H1 (cell line): Measurements from ENCODE around the gene SELENOS. TPM values are rescaled to one million over a fixed set of nuclear protein-coding genes. Genes with fewer than 3 reads are reported as not detected.

Experiments
- CTCF ChIA-PET: fragments of 300-600 bp; sonication (Branson Sonifier 250); formaldehyde crosslinking; loops from one replicate; lab custom pipeline; 2021; ENCODE audit not compliant: partially characterized antibody; lab: Charles Lee
- POLR2A ChIA-PET: fragments of 300-600 bp; sonication (Branson Sonifier 250); formaldehyde crosslinking; loops from one replicate; lab custom pipeline; 2021; ENCODE audit warnings: inconsistent platforms; ENCODE audit not compliant: partially characterized antibody; lab: Charles Lee
- DNase-seq, 2 experiments: peaks; one replicate each; pipeline versions ENCODE4 v3.0.0 to v3.0.0-alpha.2; 2010 to 2022; ENCODE audit warnings: low spot score in 2 of 2, low read depth in 1 of 2, mixed read lengths in 1 of 2
- FAIRE-seq: peaks from 2 replicates; lab custom pipeline; 2011; peaks lifted over from hg19 to GRCh38; lab: Jason Lieb, UNC
- H2AFZ ChIP-seq: 2 replicates; pipeline ENCODE4 v1.8.1; 2012; ENCODE audit warnings: low read length, inconsistent platforms
- H2AK5ac ChIP-seq: 2 replicates; pipeline ENCODE4 v1.6.1; 2013; ENCODE audit warnings: low read depth, low read length
- H2BK120ac ChIP-seq: replicated peaks from 2 replicates; pipeline ENCODE3; 2013; ENCODE audit warnings: low read depth, low read length, inconsistent platforms
- H2BK12ac ChIP-seq: 2 replicates; pipeline ENCODE4 v1.6.1; 2013; ENCODE audit warnings: low read depth, low read length
- H2BK15ac ChIP-seq: 2 replicates; pipeline ENCODE4 v1.6.1; 2013; ENCODE audit warnings: low read length
- H2BK20ac ChIP-seq: 2 replicates; pipeline ENCODE4 v1.6.1; 2013; ENCODE audit warnings: low read length
- H2BK5ac ChIP-seq: 2 replicates; pipeline ENCODE4 v1.6.1; 2013; ENCODE audit warnings: low read depth, low read length
- H3K14ac ChIP-seq: 2 replicates; pipeline ENCODE4 v1.6.1; 2013; ENCODE audit warnings: inconsistent platforms; ENCODE audit not compliant: insufficient read length
- H3K18ac ChIP-seq: 2 replicates; pipeline ENCODE4 v1.6.1; 2013; ENCODE audit warnings: low read length; ENCODE audit errors: extremely low read depth
- H3K23ac ChIP-seq: 2 replicates; pipeline ENCODE4 v1.6.1; 2013; ENCODE audit warnings: inconsistent platforms; ENCODE audit not compliant: insufficient read length
- H3K23me2 ChIP-seq: 2 replicates; pipeline ENCODE4 v1.6.1; 2013; ENCODE audit warnings: low read depth, low read length
- H3K27ac ChIP-seq: 2 replicates; pipeline ENCODE4 v1.6.1; 2011; ENCODE audit warnings: low read depth, low read length, inconsistent platforms
- H3K27me3 ChIP-seq, 4 experiments: replicated peaks in 1 of 4; 1 replicate in 1 of 4; 2 replicates in 3 of 4; pipeline versions ENCODE4 v1.6.1 to v1.8.1; 2011 to 2013; ENCODE audit warnings: low read length in 3 of 4, mild to moderate bottlenecking in 3 of 4, inconsistent platforms in 2 of 4, mixed read lengths in 2 of 4, moderate library complexity in 1 of 4; ENCODE audit not compliant: control insufficient read depth in 3 of 4, insufficient read depth in 3 of 4; ENCODE audit errors: extremely low read depth in 1 of 4
- H3K36me3 ChIP-seq, 4 experiments: 2 replicates each; pipeline versions ENCODE4 v1.6.1 to v1.8.1; 2011 to 2013; ENCODE audit warnings: mild to moderate bottlenecking in 4 of 4, low read length in 3 of 4, moderate library complexity in 2 of 4, control low read depth in 1 of 4, inconsistent platforms in 1 of 4; ENCODE audit not compliant: insufficient read depth in 4 of 4, control insufficient read depth in 2 of 4
- H3K4ac ChIP-seq: replicated peaks from 2 replicates; pipeline ENCODE3; 2013; ENCODE audit warnings: low read length, low read depth, mixed read lengths, inconsistent platforms; ENCODE audit not compliant: insufficient read length
- H3K4me1 ChIP-seq, 4 experiments: replicated peaks in 1 of 4; 1 replicate in 1 of 4; 2 replicates in 3 of 4; pipeline versions ENCODE4 v1.6.1 to v1.8.1; 2011 to 2013; ENCODE audit warnings: low read length in 3 of 4, inconsistent platforms in 2 of 4, mixed read lengths in 1 of 4; ENCODE audit not compliant: insufficient read depth in 4 of 4, control insufficient read depth in 3 of 4
- H3K4me2 ChIP-seq, 2 experiments: 2 replicates each; pipeline versions ENCODE4 v1.6.1 to v1.8.1; 2011 to 2013; ENCODE audit warnings: low read depth in 2 of 2, low read length in 2 of 2, control low read depth in 1 of 2, inconsistent platforms in 1 of 2, mild to moderate bottlenecking in 1 of 2; ENCODE audit not compliant: insufficient read depth in 1 of 2
- H3K4me3 ChIP-seq, 4 experiments: fragments of 200-600, 300-600 bp in 1 of 4; sonication (generic), shearing (Covaris generic), sonication (Bioruptor Twin) in 1 of 4; 2 replicates each; pipeline versions ENCODE4 v1.5.1 to v1.8.1; 2011 to 2016; ENCODE audit warnings: low read length in 4 of 4, low read depth in 3 of 4, control low read depth in 2 of 4, inconsistent platforms in 2 of 4, mild to moderate bottlenecking in 2 of 4, mixed read lengths in 1 of 4, moderate library complexity in 1 of 4; ENCODE audit not compliant: insufficient read depth in 2 of 4; ENCODE audit errors: extremely low read depth in 1 of 4
- H3K56ac ChIP-seq: replicated peaks from 2 replicates; pipeline ENCODE3; 2013; ENCODE audit warnings: low read depth, mild to moderate bottlenecking, mixed read lengths, low read length, inconsistent platforms; ENCODE audit not compliant: insufficient read length
- H3K79me1 ChIP-seq: 2 replicates; pipeline ENCODE4 v1.6.1; 2013; ENCODE audit warnings: low read depth, low read length, control low read depth
- H3K79me2 ChIP-seq, 2 experiments: 2 replicates each; pipeline versions ENCODE4 v1.6.1 to v1.8.1; 2012 to 2013; ENCODE audit warnings: low read length in 2 of 2, mild to moderate bottlenecking in 2 of 2, inconsistent platforms in 1 of 2; ENCODE audit not compliant: insufficient read depth in 2 of 2, control insufficient read depth in 1 of 2
- H3K9ac ChIP-seq, 4 experiments: replicated peaks in 1 of 4; 1 replicate in 1 of 4; 2 replicates in 3 of 4; pipeline versions ENCODE4 v1.6.1 to v1.8.1; 2011 to 2013; ENCODE audit warnings: low read depth in 3 of 4, low read length in 3 of 4, control low read depth in 2 of 4, mild to moderate bottlenecking in 2 of 4, moderate library complexity in 2 of 4, inconsistent platforms in 1 of 4; ENCODE audit errors: extremely low read depth in 1 of 4
- H3K9me3 ChIP-seq, 2 experiments: 2 replicates each; pipeline versions ENCODE4 v1.6.1 to v1.8.1; 2012 to 2013; ENCODE audit warnings: mild to moderate bottlenecking in 2 of 2, moderate library complexity in 2 of 2, control low read depth in 1 of 2, inconsistent platforms in 1 of 2, low read depth in 1 of 2, low read length in 1 of 2, mixed read lengths in 1 of 2; ENCODE audit not compliant: insufficient read depth in 2 of 2
- H4K20me1 ChIP-seq, 2 experiments: replicated peaks in 1 of 2; 2 replicates each; pipeline versions ENCODE3 to v1.8.1; 2011 to 2013; ENCODE audit warnings: inconsistent platforms in 2 of 2, low read length in 2 of 2, mild to moderate bottlenecking in 1 of 2; ENCODE audit not compliant: insufficient read depth in 2 of 2, control insufficient read depth in 1 of 2
- H4K5ac ChIP-seq: 2 replicates; pipeline ENCODE4 v1.6.1; 2013; ENCODE audit warnings: low read length, low read depth, mixed read lengths, inconsistent platforms; ENCODE audit not compliant: insufficient read length
- H4K8ac ChIP-seq: 2 replicates; pipeline ENCODE4 v1.8.0; 2013; ENCODE audit warnings: mild to moderate bottlenecking, moderate library complexity, low read length, inconsistent platforms; ENCODE audit not compliant: insufficient read depth; ENCODE audit errors: extremely low read depth
- H4K91ac ChIP-seq: replicated peaks from 2 replicates; pipeline ENCODE3; 2013; ENCODE audit warnings: low read length, mixed read lengths, inconsistent platforms; ENCODE audit not compliant: insufficient read length
- CHD2 ChIP-seq: IDR thresholded peaks from 2 replicates; pipeline ENCODE4 v1.6.1; 2012; ENCODE audit warnings: low read length, improper control_type of control experiment
- EP300 ChIP-seq, 2 experiments: IDR thresholded peaks; 1 replicate in 1 of 2; 2 replicates in 1 of 2; pipeline ENCODE4 v1.6.1; 2011 to 2012; ENCODE audit warnings: low read depth in 2 of 2, low read length in 2 of 2, mild to moderate bottlenecking in 2 of 2, borderline replicate concordance in 1 of 2, inconsistent platforms in 1 of 2, moderate library complexity in 1 of 2
- POLR2AphosphoS5 ChIP-seq: IDR thresholded peaks from 2 replicates; pipeline ENCODE4 v1.6.1; 2011; ENCODE audit warnings: low read depth, low read length
- POU5F1 ChIP-seq: IDR thresholded peaks from 2 replicates; pipeline ENCODE4 v1.6.1; 2011; ENCODE audit warnings: low read depth, mild to moderate bottlenecking, low read length, moderate library complexity
- TCF12 ChIP-seq: IDR thresholded peaks from 2 replicates; pipeline ENCODE4 v1.6.1; 2011; ENCODE audit warnings: low read depth, mild to moderate bottlenecking, low read length
- TEAD4 ChIP-seq: IDR thresholded peaks from 2 replicates; pipeline ENCODE4 v1.6.1; 2012; ENCODE audit warnings: low read depth, low read length, inconsistent platforms, mixed read lengths
- WGBS, 2 experiments: shearing (Covaris generic) in 1 of 2; methylation state at CpG; one replicate each; pipeline versions ENCODE4 v1.1.6 to v1.1.7; 2013 to 2015; ENCODE audit warnings: low lambda C conversion rate in 2 of 2, mixed read lengths in 2 of 2, inconsistent platforms in 1 of 2, low coverage in 1 of 2, missing lambda C conversion rate in 1 of 2; ENCODE audit not compliant: insufficient replicate concordance in 2 of 2, insufficient coverage in 1 of 2, insufficient read length in 1 of 2; ENCODE audit errors: extremely low coverage in 1 of 2, missing lambda C conversion rate in 1 of 2; 5-methylcytosine and 5-hydroxymethylcytosine counted together
- polyA plus RNA-seq, 7 experiments: library from polyadenylated mRNA; depleted of rRNA in 3 of 7; stranded (reverse) in 5 of 7; unstranded in 2 of 7; fragments of >200 nt in 5 of 7; fragments of 200-250 nt in 2 of 7; gene quantifications; 1 replicate in 5 of 7; 2 replicates in 1 of 7; 4 replicates in 1 of 7; pipeline versions ENCODE4 v1.2.1 to v1.2.3, GENCODE V29; 2011 to 2013; ENCODE audit warnings: missing spikeins in 2 of 7, mixed read lengths in 2 of 7
- total RNA-seq: library from RNA; stranded (reverse); fragmentation: NEBNext Ultra II Directional; extraction: Animal tissue kit (Norgen Biotek cat#: 25700); gene quantifications from 2 replicates; pipeline ENCODE4 v1.2.1, GENCODE V29; 2021
- TF ChIP-seq, protein P1 (sequence below): IDR thresholded peaks from 2 replicates; pipeline ENCODE4 v1.6.1; 2012; ENCODE audit warnings: inconsistent platforms
- TF ChIP-seq, protein P2 (sequence below): IDR thresholded peaks from 2 replicates; pipeline ENCODE4 v1.6.1; 2011; ENCODE audit warnings: low read length, improper control_type of control experiment
- TF ChIP-seq, protein P3 (sequence below): IDR thresholded peaks from 2 replicates; pipeline ENCODE4 v1.6.1; 2011; ENCODE audit warnings: low read depth, mild to moderate bottlenecking, low read length; ENCODE audit not compliant: insufficient read depth

The SELENOS gene
- total and polyA plus RNA-seq, 2 of the 8 experiments (the other 6 are each of a cell fraction or from before 2014, with no cell fraction given) = 45.1 to 46.0 TPM

DNA sequence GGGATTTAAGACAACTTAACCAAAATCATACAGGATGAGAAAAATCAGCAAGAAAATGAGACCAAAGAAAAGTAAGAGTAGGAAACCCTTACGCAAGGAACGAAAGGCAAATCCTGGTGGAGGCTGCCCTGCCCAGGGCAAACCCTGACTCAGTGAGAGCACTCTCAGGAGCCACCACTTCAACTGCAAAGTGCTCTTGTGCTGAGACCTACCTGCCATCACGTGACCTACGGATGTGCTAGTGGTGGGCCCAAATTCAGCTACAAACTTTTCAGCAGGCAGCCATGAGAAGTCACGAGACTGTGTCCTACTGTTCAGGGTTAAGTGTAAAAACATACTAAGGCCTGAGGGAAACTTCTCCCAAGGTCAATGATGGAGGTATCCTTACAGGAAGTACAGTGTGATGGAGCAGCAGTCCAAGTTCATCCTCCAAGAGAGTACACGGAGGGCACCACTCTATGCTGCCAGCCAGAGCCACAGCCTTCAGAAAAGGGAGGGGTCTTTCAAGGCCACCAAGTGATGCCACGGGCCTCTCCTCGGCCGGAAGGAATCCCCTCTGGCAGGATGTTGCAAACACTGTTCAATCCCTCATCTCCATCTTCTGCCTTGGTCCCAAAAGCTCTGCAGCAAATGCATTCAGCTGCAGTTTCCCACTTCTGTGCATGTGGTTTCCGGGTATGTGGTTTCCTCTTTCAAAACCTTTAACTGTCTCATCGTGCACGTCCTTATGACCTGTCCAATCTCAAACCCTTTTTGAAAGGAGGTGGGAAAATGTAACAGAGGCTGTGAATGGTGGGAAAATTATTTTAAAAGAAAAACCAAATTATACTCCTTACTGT, 34.9 kb downstream of the SELENOS start:
- no peak overlapping the region for H2BK12ac ChIP-seq
- no peak overlapping the region for H2AK5ac ChIP-seq
- H3K79me1 ChIP-seq = peaks cover 17% of the 10 kb centered on the region
- H4K91ac ChIP-seq = no peak overlapping the region
- DNase-seq = no peak
- H3K9me3 ChIP-seq = no peaks in the 10 kb centered on the region
- no peak for FAIRE-seq
- ChIA-PET CTCF (interaction anchor here (0.6 to 4.6 kb wide), 11 partner anchors 15 to 233 kb away, joined by 3 to 27 read pairs (median 4); no protein-coding TSS in a partner anchor), POLR2A (interaction anchor here (0.7 to 2.9 kb wide), 3 partner anchors 9 to 21 kb away, joined by 3 to 18 read pairs (median 4); partner anchors contain the start of gene CHSY1)
- peaks cover 35 to 38% of the 10 kb centered on the region in 2 experiments for H4K20me1 ChIP-seq
- H4K5ac ChIP-seq = no peak overlapping the region
- no peak overlapping the region for H3K18ac ChIP-seq
- H3K4me3 ChIP-seq = no peak overlapping the region; a peak in 1 of 8 replicates
- H3K27ac ChIP-seq = no peak overlapping the region
- 89% methylated on average over 12 of the region's 12 CpGs; no CpG with 5 or more reads in 1 of the 2 experiments for WGBS, 2 experiments
- no peak overlapping the region for H3K56ac ChIP-seq
- no peak overlapping the region for H2BK120ac ChIP-seq
- no peak overlapping the region for H3K14ac ChIP-seq
- H2BK15ac ChIP-seq = no peak overlapping the region
- no peak overlapping the region for H3K23ac ChIP-seq
- no peak overlapping the region; a peak in 2 of 7 replicates for H3K9ac ChIP-seq
- H3K36me3 ChIP-seq = 0 out of 8 replicates have a peak, but pooled peaks cover 0 to 2% (median 0%) of the 10 kb centered on the region in 4 experiments
- H2BK20ac ChIP-seq = no peak overlapping the region
- H3K4me2 ChIP-seq = no peak overlapping the region
- no peak overlapping the region for H4K8ac ChIP-seq
- no peaks in the 10 kb centered on the region for H3K27me3 ChIP-seq
- no peaks in the 10 kb centered on the region for H3K23me2 ChIP-seq
- no peak overlapping the region for H2BK5ac ChIP-seq
- no peak overlapping the region for H3K4ac ChIP-seq
- peaks cover 56 to 100% of the 10 kb centered on the region in 2 experiments for H3K79me2 ChIP-seq
- H2AFZ ChIP-seq = no peak overlapping the region
- H3K4me1 ChIP-seq = peaks cover 3 to 23% (median 11%) of the 10 kb centered on the region in 4 experiments; a peak in 5 of 7 replicates
- TF ChIP-seq, protein P1, sequence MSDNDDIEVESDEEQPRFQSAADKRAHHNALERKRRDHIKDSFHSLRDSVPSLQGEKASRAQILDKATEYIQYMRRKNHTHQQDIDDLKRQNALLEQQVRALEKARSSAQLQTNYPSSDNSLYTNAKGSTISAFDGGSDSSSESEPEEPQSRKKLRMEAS = no peak
- TF ChIP-seq POLR2AphosphoS5 = no peak
- TF ChIP-seq TCF12 = no peak
- TF ChIP-seq, protein P2, sequence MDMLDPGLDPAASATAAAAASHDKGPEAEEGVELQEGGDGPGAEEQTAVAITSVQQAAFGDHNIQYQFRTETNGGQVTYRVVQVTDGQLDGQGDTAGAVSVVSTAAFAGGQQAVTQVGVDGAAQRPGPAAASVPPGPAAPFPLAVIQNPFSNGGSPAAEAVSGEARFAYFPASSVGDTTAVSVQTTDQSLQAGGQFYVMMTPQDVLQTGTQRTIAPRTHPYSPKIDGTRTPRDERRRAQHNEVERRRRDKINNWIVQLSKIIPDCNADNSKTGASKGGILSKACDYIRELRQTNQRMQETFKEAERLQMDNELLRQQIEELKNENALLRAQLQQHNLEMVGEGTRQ = no peak
- no peak for TF ChIP-seq POU5F1
- no peak for TF ChIP-seq CHD2
- no peak for TF ChIP-seq EP300 (IDR thresholded peaks at IDR 0.05; ENCODE audit: borderline replicate concordance in 1 of 2, low read depth in 2 of 2, low read length in 2 of 2)
- TF ChIP-seq, protein P3, sequence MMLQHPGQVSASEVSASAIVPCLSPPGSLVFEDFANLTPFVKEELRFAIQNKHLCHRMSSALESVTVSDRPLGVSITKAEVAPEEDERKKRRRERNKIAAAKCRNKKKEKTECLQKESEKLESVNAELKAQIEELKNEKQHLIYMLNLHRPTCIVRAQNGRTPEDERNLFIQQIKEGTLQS = no peak
- TF ChIP-seq TEAD4 = no peak
